MM.1S (cell line): ENCODE measurements around the gene PTCH2.

Source experiments
- DNase-seq: peaks from one replicate; pipeline ENCODE4 v3.0.0-alpha.2; 2015
- H2AFZ ChIP-seq: fragments of 300-600 bp; sonication (generic); 2 replicates; pipeline ENCODE4 v1.6.0; 2016; ENCODE audit warnings: antibody characterized with exemption, low read length
- H3F3A ChIP-seq: fragments of 300-600 bp; sonication (generic); 2 replicates; pipeline ENCODE4 v1.6.1; 2016; ENCODE audit warnings: mild to moderate bottlenecking, antibody characterized with exemption, low read length, moderate library complexity, mixed read lengths; ENCODE audit not compliant: insufficient read depth
- H3K27ac ChIP-seq: fragments of 300-600 bp; sonication (generic); 2 replicates; pipeline ENCODE4 v1.5.1; 2016; ENCODE audit warnings: mild to moderate bottlenecking, low read length
- H3K27me3 ChIP-seq: fragments of 300-600 bp; sonication (generic); replicated peaks from 2 replicates; pipeline ENCODE4 v1.6.0; 2016; ENCODE audit warnings: low read length; ENCODE audit not compliant: insufficient read depth
- H3K36me3 ChIP-seq: fragments of 300-600 bp; sonication (generic); replicated peaks from 2 replicates; pipeline ENCODE4 v1.6.1; 2016; ENCODE audit warnings: mild to moderate bottlenecking, low read length, mixed read lengths; ENCODE audit not compliant: insufficient read depth
- H3K4me1 ChIP-seq: fragments of 300-600 bp; sonication (generic); 2 replicates; pipeline ENCODE4 v1.6.1; 2016; ENCODE audit warnings: low read length, mixed read lengths
- H3K4me2 ChIP-seq: fragments of 300-600 bp; sonication (generic); 2 replicates; pipeline ENCODE4 v1.6.0; 2016; ENCODE audit warnings: low read depth, low read length
- H3K4me3 ChIP-seq: fragments of 300-600 bp; sonication (generic); 2 replicates; pipeline ENCODE4 v1.5.1; 2016; ENCODE audit warnings: low read length, mixed read lengths
- H3K79me2 ChIP-seq: fragments of 300-600 bp; sonication (generic); 2 replicates; pipeline ENCODE4 v1.6.1; 2016; ENCODE audit warnings: mixed run types, low read length, mixed read lengths
- H3K9ac ChIP-seq: fragments of 300-600 bp; sonication (generic); 2 replicates; pipeline ENCODE4 v1.6.1; 2016; ENCODE audit warnings: low read length, mixed read lengths
- H3K9me2 ChIP-seq: fragments of 300-600 bp; sonication (generic); replicated peaks from 2 replicates; pipeline ENCODE4 v1.6.1; 2016; ENCODE audit warnings: mild to moderate bottlenecking, low read length, mixed read lengths; ENCODE audit not compliant: insufficient read depth
- H3K9me3 ChIP-seq: fragments of 300-600 bp; sonication (generic); replicated peaks from 2 replicates; pipeline ENCODE4 v1.6.1; 2016; ENCODE audit warnings: mild to moderate bottlenecking, low read length, mixed read lengths; ENCODE audit not compliant: insufficient read depth
- H4K20me1 ChIP-seq: fragments of 300-600 bp; sonication (generic); 2 replicates; pipeline ENCODE4 v1.6.1; 2016; ENCODE audit warnings: mild to moderate bottlenecking, low read length, moderate library complexity, mixed read lengths; ENCODE audit not compliant: insufficient read depth
- CTCF ChIP-seq: fragments of 300-600 bp; sonication (generic); IDR thresholded peaks from 2 replicates; pipeline ENCODE4 v1.5.1; 2016; ENCODE audit warnings: antibody characterized with exemption, low read length, mixed read lengths
- EZH2 ChIP-seq: fragments of 300-600 bp; sonication (generic); optimal IDR thresholded peaks from 2 replicates; pipeline ENCODE3; 2017; ENCODE audit warnings: low read depth, mild to moderate bottlenecking, antibody characterized with exemption, low read length, mixed read lengths
- EZH2phosphoT487 ChIP-seq: fragments of 300-600 bp; sonication (generic); IDR thresholded peaks from 2 replicates; pipeline ENCODE4 v1.6.1; 2018; ENCODE audit warnings: antibody characterized with exemption, low read length

Gene PTCH2

GRCh38 chr1:44820328-44821239 lies 22.5 kb downstream of the PTCH2 start:
- Histone ChIP-seq H3K4me2 (peak overlapping the region; percentile 98), H2AFZ (peak overlapping the region; percentile 92)

DNA sequence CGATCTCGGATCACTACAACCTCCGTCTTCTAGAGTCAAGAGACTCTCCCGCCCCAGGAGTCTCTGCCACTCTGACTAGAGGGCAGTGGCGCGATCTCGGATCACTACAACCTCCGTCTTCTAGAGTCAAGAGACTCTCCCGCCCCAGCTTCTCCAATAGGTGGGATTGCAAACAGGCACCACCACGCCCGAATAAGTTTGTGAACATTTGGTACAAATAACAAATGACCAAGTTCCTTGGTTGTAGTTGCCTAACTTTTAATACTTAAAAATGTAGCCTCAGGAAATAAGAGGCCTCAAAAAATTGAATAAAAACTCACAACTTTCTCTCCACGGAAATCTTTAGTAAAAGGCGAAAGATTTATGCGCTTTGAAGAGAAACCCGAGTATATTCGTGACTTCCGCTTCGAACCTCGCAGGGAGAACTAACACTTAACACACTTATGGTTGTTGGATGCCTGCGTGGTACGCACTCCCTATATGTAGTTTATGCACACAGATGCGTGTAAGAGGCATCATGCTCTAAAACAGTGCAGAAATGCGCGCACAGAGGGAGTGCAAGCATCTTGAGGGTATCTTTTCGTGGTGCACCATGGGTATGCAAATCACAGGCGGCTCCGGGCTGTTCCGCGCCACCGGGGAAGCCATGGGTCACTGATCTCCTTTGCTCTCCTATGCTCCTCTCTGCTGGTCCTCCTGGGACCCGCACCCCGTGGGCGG lies 23.3 kb downstream of the PTCH2 start:
- no peak for TF ChIP-seq EZH2phosphoT487
- TF ChIP-seq CTCF: no peak
- TF ChIP-seq EZH2: no peak
- H3K79me2 ChIP-seq: no peaks in the 10 kb centered on the region
- H3K9ac ChIP-seq: peak overlapping the region; percentile 86
- peak overlapping the region; percentile 92 for H2AFZ ChIP-seq
- H3K4me3 ChIP-seq: peak overlapping the region; percentile 74
- no peaks in the 10 kb centered on the region for H3K9me3 ChIP-seq
- no peaks in the 10 kb centered on the region for H3K9me2 ChIP-seq
- peak; percentile 89 for DNase-seq
- H3K27me3 ChIP-seq: peaks cover 8% of the 10 kb centered on the region; the same call in 1 of the 2 replicates
- peaks cover 11% of the 10 kb centered on the region for H3F3A ChIP-seq
- H3K4me1 ChIP-seq: no peaks in the 10 kb centered on the region
- H3K4me2 ChIP-seq: peak overlapping the region; percentile 98
- H3K36me3 ChIP-seq: no peaks in the 10 kb centered on the region
- peak overlapping the region; percentile 78 for H3K27ac ChIP-seq
- H4K20me1 ChIP-seq: no peaks in the 10 kb centered on the region

More at GRCh38 chr1:44820328-44821239, 22.5 kb downstream of the PTCH2 start:
- Histone ChIP-seq H3K79me2 (no peaks in the 10 kb centered on the region), H3K9ac (peak overlapping the region; percentile 86), H3K27me3 (peaks cover 5% of the 10 kb centered on the region; the same call in 1 of the 2 replicates), H3K9me2 (no peaks in the 10 kb centered on the region), H3K4me1 (no peaks in the 10 kb centered on the region), H3K4me3 (peak overlapping the region; percentile 57), H3K36me3 (no peaks in the 10 kb centered on the region), H3F3A (peaks cover 11% of the 10 kb centered on the region), H4K20me1 (no peaks in the 10 kb centered on the region), H3K27ac (peak overlapping the region; percentile 78; the same call in 1 of the 2 replicates), H3K9me3 (no peaks in the 10 kb centered on the region)
- DNase-seq: no peak
- TF ChIP-seq CTCF: no peak

DNA sequence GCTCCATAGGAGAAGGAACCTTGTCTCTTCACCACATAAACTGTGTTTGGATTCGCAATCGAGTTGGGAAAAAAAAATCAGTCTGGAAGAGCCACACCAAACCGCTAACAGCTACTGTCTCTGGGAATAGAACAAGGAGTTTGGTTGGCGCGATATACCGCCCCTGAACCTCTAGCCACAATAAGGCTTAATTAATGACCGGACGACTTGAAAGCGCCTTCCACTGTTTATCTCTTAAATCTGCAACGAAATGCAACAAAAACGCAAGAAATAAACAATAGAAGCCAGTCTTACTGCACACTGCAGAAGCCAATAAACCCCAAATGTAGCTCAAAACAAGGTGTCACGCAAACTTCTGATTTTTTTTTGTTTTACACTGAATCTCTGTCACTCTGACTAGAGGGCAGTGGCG lies 23.9 kb downstream of the PTCH2 start:
- no peaks in the 10 kb centered on the region for H4K20me1 ChIP-seq
- peaks cover 11% of the 10 kb centered on the region for H3F3A ChIP-seq
- no peaks in the 10 kb centered on the region for H3K36me3 ChIP-seq
- peaks cover 9% of the 10 kb centered on the region; the same call in 1 of the 2 replicates for H3K27me3 ChIP-seq
- H3K4me3 ChIP-seq: peak overlapping the region; percentile 74
- H3K27ac ChIP-seq: peak overlapping the region; percentile 78
- H3K79me2 ChIP-seq: no peaks in the 10 kb centered on the region
- H3K4me1 ChIP-seq: no peaks in the 10 kb centered on the region
- H3K4me2 ChIP-seq: peak overlapping the region; percentile 98
- DNase-seq: no peak
- H2AFZ ChIP-seq: peak overlapping the region; percentile 93
- TF ChIP-seq CTCF: peak; percentile 25
- TF ChIP-seq EZH2: no peak
- TF ChIP-seq EZH2phosphoT487: no peak
- H3K9ac ChIP-seq: peak overlapping the region; percentile 86; the same call in 1 of the 2 replicates
- no peaks in the 10 kb centered on the region for H3K9me2 ChIP-seq
- H3K9me3 ChIP-seq: no peaks in the 10 kb centered on the region
